ENCODE data around the gene ASPG. TPM values are rescaled to one million over a fixed set of nuclear protein-coding genes. Genes with fewer than 3 reads are reported as not detected.

ASPG gene
- total and polyA plus RNA-seq, 2 experiments from 2014 or later, result not detected

- Histone ChIP-seq H3K27ac (no peak overlapping the region), H3F3A (ENCODE audit: insufficient read depth) (no peaks in the 10 kb centered on the region), H3K4me2 (ENCODE audit: unreplicated experiment) (no peak overlapping the region), H3K4me1 (ENCODE audit: insufficient read depth) (no peaks in the 10 kb centered on the region), H2AFZ (no peak overlapping the region), H3K9ac (no peak overlapping the region), H3K4me3 (no peak overlapping the region), H3K27me3 (replicated peaks; ENCODE audit: insufficient read depth) (peaks cover 3% of the 10 kb centered on the region; the same call in 1 of the 2 replicates), H4K20me1 (ENCODE audit: insufficient read depth) (no peaks in the 10 kb centered on the region), H3K79me2 (ENCODE audit: insufficient read depth) (no peaks in the 10 kb centered on the region), H3K9me3 (ENCODE audit: low read depth) (no peaks in the 10 kb centered on the region), H3K36me3 (ENCODE audit: low read depth) (no peaks in the 10 kb centered on the region), H3K9me2 (ENCODE audit: insufficient read depth) (no peaks in the 10 kb centered on the region)
- 73 to 84% methylated on average over 9 of the region's 9 CpGs for WGBS, 2 experiments (ENCODE audit: low coverage in 1 of 2, low lambda C conversion rate in 2 of 2, missing lambda C conversion rate in 2 of 2)
- DNase-seq, result no peak
- in situ Hi-C loops (cut with MboI), result no loop called here
- TF ChIP-seq EZH2phosphoT487 (IDR thresholded peaks at IDR 0.05; ENCODE audit: insufficient read depth, low read depth), result no peak
- no peak for TF ChIP-seq EZH2 (IDR thresholded peaks at IDR 0.05; ENCODE audit: insufficient read depth, poor library complexity, severe bottlenecking)
Observed at GRCh38 chr14:104115691-104116287, 30.3 kb downstream of the ASPG start.

GRCh38 chr14:104116288-104116755, 30.8 kb downstream of the ASPG start:
- H3K9ac ChIP-seq, result no peak overlapping the region
- in situ Hi-C loops (cut with MboI), result no loop called here
- peaks cover 3% of the 10 kb centered on the region; the same call in 1 of the 2 replicates for H3K27me3 ChIP-seq (replicated peaks; ENCODE audit: insufficient read depth)
- no peak overlapping the region for H3K27ac ChIP-seq
- no peak for DNase-seq
- 8% methylated on average over 14 to 19 of the region's 19 CpGs for WGBS, 2 experiments (ENCODE audit: low coverage in 1 of 2, low lambda C conversion rate in 2 of 2, missing lambda C conversion rate in 2 of 2)
- H3F3A ChIP-seq (ENCODE audit: insufficient read depth), result no peaks in the 10 kb centered on the region
- no peak overlapping the region for H2AFZ ChIP-seq
- no peak overlapping the region for H3K4me2 ChIP-seq (ENCODE audit: unreplicated experiment)
- 0 out of 2 replicates have a peak overlapping the region, but pooled peaks have one; percentile 26 for H3K4me3 ChIP-seq
- no peaks in the 10 kb centered on the region for H3K36me3 ChIP-seq (ENCODE audit: low read depth)
- H4K20me1 ChIP-seq (ENCODE audit: insufficient read depth), result no peaks in the 10 kb centered on the region
- no peaks in the 10 kb centered on the region for H3K9me3 ChIP-seq (ENCODE audit: low read depth)
- H3K9me2 ChIP-seq (ENCODE audit: insufficient read depth), result no peaks in the 10 kb centered on the region
- H3K79me2 ChIP-seq (ENCODE audit: insufficient read depth), result no peaks in the 10 kb centered on the region
- TF ChIP-seq EZH2 (IDR thresholded peaks at IDR 0.05; ENCODE audit: insufficient read depth, poor library complexity, severe bottlenecking) (no peak), EZH2phosphoT487 (IDR thresholded peaks at IDR 0.05; ENCODE audit: insufficient read depth, low read depth) (no peak)
- H3K4me1 ChIP-seq (ENCODE audit: insufficient read depth), result no peaks in the 10 kb centered on the region

- DNase-seq, result no peak
- no peaks in the 10 kb centered on the region for H3K9me2 ChIP-seq (ENCODE audit: insufficient read depth)
- H3K4me3 ChIP-seq, result 0 out of 2 replicates have a peak overlapping the region, but pooled peaks have one; percentile 26
- no peaks in the 10 kb centered on the region for H3K9me3 ChIP-seq (ENCODE audit: low read depth)
- TF ChIP-seq EZH2 (IDR thresholded peaks at IDR 0.05; ENCODE audit: insufficient read depth, poor library complexity, severe bottlenecking) (no peak), EZH2phosphoT487 (IDR thresholded peaks at IDR 0.05; ENCODE audit: insufficient read depth, low read depth) (no peak)
- in situ Hi-C loops (cut with MboI), result no loop called here
- H3K79me2 ChIP-seq (ENCODE audit: insufficient read depth), result no peaks in the 10 kb centered on the region
- WGBS, 2 experiments (ENCODE audit: low coverage in 1 of 2, low lambda C conversion rate in 2 of 2, missing lambda C conversion rate in 2 of 2), result 2 to 3% methylated on average over 59 to 66 of the region's 83 CpGs
- no peaks in the 10 kb centered on the region for H3F3A ChIP-seq (ENCODE audit: insufficient read depth)
- no peaks in the 10 kb centered on the region for H3K36me3 ChIP-seq (ENCODE audit: low read depth)
- no peak overlapping the region for H3K9ac ChIP-seq
- no peak overlapping the region for H2AFZ ChIP-seq
- no peaks in the 10 kb centered on the region for H3K4me1 ChIP-seq (ENCODE audit: insufficient read depth)
- H3K27ac ChIP-seq, result no peak overlapping the region
- H3K4me2 ChIP-seq (ENCODE audit: unreplicated experiment), result no peak overlapping the region
- H4K20me1 ChIP-seq (ENCODE audit: insufficient read depth), result no peaks in the 10 kb centered on the region
- peaks cover 3% of the 10 kb centered on the region; the same call in 1 of the 2 replicates for H3K27me3 ChIP-seq (replicated peaks; ENCODE audit: insufficient read depth)
Observed at GRCh38 chr14:104116756-104117340, 31.3 kb downstream of the ASPG start.

GRCh38 chr14:104117341-104118005, 32.0 kb downstream of the ASPG start:
- H3K27me3 ChIP-seq (replicated peaks; ENCODE audit: insufficient read depth), result peaks cover 3% of the 10 kb centered on the region; the same call in 1 of the 2 replicates
- no peak overlapping the region for H3K9ac ChIP-seq
- H3K4me2 ChIP-seq (ENCODE audit: unreplicated experiment), result no peak overlapping the region

More at GRCh38 chr14:104117341-104118005, 32.0 kb downstream of the ASPG start:
- H3K36me3 ChIP-seq (ENCODE audit: low read depth), result no peaks in the 10 kb centered on the region
- no peak for DNase-seq
- in situ Hi-C loops (cut with MboI), result no loop called here
- no peaks in the 10 kb centered on the region for H3K4me1 ChIP-seq (ENCODE audit: insufficient read depth)
- no peak overlapping the region for H3K4me3 ChIP-seq
- H4K20me1 ChIP-seq (ENCODE audit: insufficient read depth), result no peaks in the 10 kb centered on the region
- no peak overlapping the region for H2AFZ ChIP-seq
- TF ChIP-seq EZH2phosphoT487 (IDR thresholded peaks at IDR 0.05; ENCODE audit: insufficient read depth, low read depth) (no peak), EZH2 (IDR thresholded peaks at IDR 0.05; ENCODE audit: insufficient read depth, poor library complexity, severe bottlenecking) (no peak)
- no peaks in the 10 kb centered on the region for H3F3A ChIP-seq (ENCODE audit: insufficient read depth)
- H3K79me2 ChIP-seq (ENCODE audit: insufficient read depth), result no peaks in the 10 kb centered on the region
- no peaks in the 10 kb centered on the region for H3K9me3 ChIP-seq (ENCODE audit: low read depth)
- no peak overlapping the region for H3K27ac ChIP-seq
- no peaks in the 10 kb centered on the region for H3K9me2 ChIP-seq (ENCODE audit: insufficient read depth)
- 3 to 5% methylated on average over 58 to 64 of the region's 71 CpGs for WGBS, 2 experiments (ENCODE audit: low coverage in 1 of 2, low lambda C conversion rate in 2 of 2, missing lambda C conversion rate in 2 of 2)

All from GM23248 (cell line).